Renal pelvis (tissue), 4 donors: Measurements from ENCODE around the gene IQSEC1. TPM values are rescaled to one million over a fixed set of nuclear protein-coding genes. Genes with fewer than 3 reads are reported as not detected.
A peak's percentile ranks its signal among the peaks of the same experiment; 100 is the strongest.

Experiments
- DNase-seq: peaks from one replicate; pipeline ENCODE4 v3.0.0-alpha.2; 2013
- polyA plus RNA-seq, 3 donors: library from polyadenylated mRNA; unstranded; fragments of 120-200 nt; gene quantifications; one replicate each; pipeline ENCODE4 v1.2.1, GENCODE V29; 2013; ENCODE audit not compliant: insufficient read length in 3 of 3

IQSEC1 gene
- polyA plus RNA-seq, 3 donors, result 33.0 to 40.4 (median 35.6) TPM

DNA sequence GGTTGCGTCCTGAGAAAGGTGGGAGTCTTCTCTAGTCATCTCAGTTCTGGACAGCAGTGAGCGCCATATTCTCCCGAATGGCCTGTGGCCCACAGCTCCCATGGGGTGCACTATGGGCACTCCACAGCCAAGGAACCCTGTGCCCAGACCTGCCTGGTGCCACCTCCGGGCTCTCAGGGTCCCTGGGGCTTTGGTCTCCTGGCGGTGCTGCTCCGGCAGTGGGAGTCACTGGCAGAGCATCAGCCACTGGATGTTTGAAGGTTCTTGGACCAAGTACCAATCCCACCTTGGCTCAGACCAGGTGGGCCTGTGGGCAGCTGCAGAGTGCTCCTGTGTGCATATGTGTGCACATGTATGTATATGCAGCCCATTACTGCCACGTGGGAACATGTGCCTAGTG, 163.5 kb downstream of the IQSEC1 start:
- DNase-seq, result no peak

DNA sequence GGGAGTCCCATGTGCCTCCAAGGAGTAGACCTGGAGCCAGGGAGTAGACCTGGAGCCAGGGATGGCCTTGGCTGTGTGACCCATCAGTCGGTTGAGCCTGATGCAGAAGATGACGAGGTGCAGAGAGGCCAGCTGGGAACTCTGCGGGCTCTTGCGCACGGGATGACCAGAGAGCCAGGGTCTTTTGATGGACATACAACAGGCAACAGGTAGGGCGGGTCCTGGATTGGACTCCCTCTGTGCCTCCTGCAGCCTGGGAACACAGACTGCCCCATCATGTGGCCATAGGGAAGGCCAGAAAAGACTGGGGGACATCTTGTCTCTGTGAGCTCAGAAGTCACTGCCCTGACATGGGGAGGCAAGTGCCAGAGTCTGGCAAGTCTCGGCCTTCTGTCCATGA, 164.4 kb downstream of the IQSEC1 start:
- no peak for DNase-seq

DNA sequence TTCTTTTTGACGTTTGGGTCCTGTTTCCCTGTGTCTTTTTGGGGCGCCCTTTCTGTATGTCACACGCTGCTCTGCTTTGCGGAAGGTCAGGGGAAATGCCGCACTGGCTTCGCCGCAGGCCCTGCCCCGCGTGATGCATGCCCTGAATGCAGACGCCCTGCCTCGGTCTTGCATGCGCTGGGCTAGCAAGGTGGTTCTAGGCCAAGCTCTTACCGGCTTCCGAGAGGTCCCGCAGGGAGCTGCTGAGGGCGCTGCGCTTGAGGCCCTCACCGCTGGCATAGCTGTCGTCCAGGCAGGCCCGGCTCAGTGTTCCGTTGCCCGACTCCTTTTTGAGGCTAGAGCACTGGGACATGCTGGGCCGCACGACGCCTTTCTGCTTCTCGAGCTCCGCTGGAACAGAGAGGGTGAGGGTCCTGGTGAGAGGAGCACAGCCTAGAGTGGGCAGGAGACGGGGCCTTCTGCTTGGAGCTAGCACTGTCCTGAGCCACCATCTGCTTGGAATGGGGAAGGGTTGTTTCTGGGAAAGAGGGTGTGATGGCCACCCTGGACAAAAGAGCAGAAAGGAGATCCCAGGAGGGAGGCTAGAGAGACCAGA, 165.0 kb downstream of the IQSEC1 start:
- no peak for DNase-seq

DNA sequence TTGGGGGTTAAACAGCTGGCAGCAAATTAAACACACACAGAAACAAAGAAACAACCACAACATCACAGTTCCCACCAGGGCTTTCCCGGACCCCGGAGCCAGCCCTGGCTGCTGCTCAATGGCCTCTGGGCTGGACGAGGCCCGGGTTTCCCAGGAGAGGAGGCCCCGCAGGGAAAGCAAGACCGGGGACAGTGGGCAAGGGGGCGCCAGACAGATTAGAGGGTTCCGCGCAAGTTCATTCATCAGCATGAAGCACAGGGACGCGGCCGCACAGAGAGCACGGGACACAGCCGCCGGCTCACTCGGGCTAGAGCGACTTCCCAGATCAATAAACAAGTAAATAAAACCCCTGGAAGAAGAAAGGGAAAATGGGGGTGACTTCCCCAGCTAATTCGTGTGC, 165.5 kb downstream of the IQSEC1 start:
- DNase-seq, result no peak

DNA sequence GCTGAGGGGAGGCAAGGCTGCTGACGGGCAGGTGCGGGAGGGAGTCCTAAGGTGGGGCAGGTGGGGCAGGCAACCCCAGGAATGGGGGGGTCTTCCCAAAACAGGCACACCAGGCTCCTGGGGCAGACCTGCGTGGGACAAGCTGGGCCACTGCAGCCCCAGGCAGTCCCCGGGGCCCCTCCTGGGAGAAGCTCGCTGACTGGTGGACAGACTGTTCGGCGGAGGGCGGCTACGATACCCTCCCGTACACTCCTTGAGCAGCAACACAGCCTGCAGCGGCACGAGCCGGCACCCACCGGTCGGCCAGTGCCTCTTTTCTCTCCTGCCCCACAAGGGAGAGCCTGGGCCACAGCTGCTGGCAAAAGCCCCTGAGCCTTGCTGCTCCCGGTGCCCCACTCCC, 165.9 kb downstream of the IQSEC1 start:
- DNase-seq, result no peak

DNA sequence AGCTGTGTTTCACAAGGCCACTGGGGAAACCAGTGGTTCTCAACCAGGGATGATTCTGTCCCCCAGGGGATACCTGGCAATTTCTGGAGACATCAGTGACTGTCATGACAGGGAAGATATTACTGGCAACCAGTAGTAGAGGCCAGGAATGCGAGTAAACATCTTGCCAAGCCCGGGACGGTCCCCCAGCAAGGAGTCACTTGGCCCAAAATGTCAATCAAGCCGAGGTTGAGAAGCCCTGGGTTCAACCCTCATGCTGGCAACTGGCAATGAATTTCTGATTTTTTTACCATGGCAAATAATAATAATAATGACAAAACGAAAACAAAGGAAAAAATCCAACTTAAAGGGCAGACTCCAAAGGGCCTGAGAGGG, 166.3 kb downstream of the IQSEC1 start:
- no peak for DNase-seq

DNA sequence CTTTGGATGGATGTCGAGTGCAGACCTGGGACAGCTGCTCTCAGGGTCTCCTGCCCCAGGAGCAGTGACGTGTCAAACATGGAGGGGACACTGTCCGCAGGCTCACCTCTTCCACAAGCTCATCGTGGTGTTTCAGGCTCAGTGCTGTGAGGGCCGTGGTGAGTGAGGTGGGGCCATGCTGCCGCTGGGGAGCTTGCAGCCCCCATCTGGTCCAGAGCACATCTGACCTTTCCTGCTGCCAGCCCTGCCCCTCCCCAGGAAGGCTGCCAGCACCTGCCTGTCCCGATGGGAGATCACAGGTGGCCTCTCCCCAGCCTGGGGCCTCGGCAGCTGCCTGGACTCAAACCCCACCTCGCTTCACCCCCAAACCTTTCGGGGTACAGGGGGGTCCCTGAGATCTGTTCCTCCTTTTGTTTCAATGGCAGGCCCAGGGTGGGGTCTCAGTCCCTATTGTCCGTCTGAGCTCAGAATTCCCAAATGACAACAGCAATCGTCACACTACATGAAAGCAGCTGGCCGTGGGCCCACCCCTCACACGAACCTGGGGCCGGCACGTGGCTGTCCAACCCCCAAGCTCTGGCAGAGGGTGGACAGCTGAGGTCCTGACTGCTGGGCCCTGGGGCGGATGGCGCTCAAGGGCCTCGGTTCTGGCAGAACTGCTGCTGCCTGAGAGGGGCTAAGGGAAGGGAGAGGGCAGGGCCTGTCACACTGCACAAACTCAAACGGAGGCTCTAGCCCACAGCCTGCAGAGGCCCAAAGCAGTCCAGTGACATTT, 166.9 kb downstream of the IQSEC1 start:
- no peak for DNase-seq

DNA sequence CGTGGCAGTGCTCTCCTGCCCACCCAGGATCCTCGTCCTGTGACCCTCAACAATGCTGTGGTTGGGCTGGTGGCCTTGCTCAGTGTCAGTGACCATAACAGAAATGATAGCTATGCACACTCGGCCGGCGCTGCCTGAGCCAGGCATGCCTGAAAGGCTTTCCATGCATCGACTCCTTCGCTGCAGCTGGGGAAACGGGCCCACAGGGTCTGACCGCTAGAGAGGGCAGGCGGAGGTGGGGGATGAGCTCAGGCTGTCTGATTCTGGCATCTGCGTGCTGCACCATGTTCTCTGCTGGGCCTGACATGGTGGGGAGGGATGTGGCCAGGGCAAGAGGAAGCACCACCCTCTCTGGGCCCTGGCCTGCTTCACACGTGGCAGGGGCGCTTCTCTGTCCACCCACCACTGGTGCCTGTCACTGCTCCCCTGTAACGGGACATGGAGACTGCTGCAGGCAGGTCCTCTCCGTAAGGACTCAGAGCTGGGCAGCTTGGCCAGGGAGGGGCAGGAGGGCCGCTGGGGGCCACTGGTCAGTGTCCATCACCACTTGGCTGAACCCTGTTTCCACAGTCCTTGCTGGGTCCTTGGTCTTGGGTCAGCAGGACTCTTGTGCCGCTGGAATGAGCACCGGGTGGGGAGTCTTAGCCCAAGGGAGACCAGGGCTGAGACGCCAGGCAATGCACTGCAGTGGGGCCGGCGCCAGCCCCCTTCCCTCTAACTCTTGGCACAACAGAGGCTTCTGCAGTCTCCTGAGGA, 167.7 kb downstream of the IQSEC1 start:
- DNase-seq, result peak; percentile 53

DNA sequence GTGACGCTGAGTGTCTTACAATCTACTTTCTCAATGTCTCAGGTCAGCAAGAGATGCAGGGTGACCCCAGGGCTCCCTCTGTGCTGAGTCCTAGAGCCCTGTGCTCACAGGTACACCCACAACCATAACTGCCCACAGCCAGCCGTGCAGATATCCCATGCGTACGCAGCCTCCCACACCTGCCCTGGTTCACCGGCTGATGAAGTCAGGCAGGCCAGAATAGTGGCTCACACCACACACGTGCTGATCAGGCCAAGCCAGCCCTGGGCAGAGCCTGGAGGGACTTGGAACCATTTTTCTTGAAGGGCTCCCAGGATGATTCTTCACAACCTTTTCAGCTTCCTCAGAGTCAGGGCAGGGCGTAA, 168.3 kb downstream of the IQSEC1 start:
- DNase-seq, result peak; percentile 19

DNA sequence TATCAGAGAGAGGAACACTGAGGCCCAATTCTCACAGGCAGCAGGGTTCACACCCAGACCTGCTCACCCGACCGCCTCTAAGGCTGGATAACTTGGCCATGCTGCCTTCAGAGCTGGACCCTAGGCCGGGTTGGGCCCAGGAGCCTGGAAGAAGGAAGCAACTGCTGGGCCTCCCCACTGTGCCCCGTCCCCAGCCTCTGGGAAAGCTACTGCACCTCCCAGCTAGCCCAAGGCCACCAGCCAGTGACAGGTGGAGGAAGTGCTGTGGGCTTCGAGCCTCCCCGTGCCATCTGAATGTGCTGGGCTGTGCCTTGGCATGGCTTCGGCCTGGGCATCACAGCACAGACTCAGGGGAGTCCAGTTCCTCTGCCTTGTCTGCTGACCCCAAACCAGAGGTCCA, 169.3 kb downstream of the IQSEC1 start:
- DNase-seq, result no peak

DNA sequence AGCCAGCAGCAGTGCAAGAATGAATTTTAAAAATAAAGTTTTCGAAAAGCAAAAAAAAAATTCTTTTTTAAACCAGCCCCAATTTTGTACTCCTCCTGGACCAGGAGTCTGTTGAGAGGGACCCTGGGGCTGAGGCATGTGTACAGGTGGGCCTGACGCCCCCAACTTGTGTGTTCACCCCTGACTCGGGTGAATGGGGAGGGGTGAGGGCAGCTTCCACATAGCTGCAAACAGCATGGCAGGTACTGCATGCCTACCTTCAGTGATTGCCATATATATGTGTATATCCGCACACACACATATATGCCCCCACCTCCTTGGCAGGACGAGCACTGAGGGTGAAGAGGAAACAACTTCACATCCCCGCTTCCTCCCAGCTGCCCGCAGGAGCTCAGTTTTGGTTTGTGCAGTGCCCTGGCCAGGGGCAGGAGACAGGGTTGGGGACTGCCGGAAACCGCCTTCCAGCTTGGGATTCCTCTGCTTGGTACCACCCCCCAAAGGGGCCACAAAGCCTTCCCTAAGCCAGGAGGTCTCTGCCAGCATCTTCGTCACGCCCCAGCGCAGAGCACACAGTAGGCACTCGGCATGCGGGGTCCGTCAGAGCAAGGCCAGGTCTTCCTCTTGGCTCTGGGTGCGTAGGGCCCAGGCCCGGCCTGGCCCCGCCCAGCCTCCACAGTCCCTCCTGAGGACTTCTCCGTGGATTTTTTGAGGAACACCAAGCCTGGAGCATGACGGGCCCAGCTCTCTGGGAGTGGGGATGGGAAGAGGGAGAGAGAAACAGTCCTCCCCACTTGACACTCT, 170.0 kb downstream of the IQSEC1 start:
- no peak for DNase-seq

DNA sequence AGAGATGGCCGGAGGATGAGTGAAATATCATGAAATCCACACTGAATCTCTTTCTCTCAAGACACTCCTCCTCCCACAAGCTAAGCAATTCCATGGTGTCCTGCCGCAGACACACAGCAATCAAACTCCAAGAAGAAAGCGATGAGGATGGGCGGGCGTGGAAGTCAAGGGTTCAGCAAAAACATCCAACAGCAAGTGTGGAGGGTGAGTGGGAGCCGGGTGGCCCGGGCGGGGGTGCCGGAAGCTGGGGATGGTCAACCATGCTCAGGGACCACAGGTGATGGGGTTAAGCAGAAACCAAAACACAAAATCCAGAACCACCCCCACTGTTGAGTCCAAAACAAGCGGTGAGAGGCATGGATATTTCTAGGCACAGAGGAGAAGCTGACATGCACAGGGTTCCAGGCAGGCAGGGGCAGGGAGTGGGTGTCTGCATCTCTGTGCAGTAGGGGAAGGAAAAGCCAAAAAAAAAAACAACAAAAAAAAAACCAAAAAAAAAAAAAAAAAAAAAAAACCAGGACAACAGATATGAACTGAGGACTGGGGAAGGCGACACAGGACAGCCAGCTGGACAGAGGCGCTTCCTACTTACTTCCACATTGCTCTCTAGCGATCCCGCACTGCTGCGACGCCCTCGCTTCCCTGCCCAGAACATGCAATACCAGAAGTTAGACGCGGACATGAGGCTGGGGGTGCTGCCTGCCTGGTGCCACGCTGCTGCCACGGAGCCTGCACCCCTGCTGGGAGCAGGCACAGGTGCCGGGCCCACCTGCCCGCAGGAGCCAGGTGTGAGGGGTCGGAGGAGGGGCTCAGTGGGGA, 170.8 kb downstream of the IQSEC1 start:
- no peak for DNase-seq

DNA sequence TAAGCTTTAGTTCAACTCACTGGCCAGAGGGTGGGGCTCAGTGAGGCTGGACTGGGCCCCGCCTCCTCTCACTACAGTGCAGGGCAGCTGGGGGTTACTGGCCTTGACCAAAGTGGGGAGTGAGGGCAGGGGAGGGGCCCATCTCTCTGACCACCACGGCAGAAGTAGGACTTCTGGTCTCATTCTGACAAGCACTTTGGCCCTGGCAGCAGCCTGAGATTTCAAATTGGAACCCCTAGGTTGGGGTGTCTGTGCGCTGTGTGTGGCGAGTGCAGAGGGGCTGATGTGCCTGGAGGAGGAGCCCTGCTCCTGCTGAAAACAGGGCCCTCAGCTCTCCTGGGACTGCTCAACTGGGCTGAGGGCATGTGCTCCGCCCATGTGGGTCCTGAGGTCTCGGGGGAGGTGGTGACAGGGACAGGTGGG, 171.6 kb downstream of the IQSEC1 start:
- no peak for DNase-seq

DNA sequence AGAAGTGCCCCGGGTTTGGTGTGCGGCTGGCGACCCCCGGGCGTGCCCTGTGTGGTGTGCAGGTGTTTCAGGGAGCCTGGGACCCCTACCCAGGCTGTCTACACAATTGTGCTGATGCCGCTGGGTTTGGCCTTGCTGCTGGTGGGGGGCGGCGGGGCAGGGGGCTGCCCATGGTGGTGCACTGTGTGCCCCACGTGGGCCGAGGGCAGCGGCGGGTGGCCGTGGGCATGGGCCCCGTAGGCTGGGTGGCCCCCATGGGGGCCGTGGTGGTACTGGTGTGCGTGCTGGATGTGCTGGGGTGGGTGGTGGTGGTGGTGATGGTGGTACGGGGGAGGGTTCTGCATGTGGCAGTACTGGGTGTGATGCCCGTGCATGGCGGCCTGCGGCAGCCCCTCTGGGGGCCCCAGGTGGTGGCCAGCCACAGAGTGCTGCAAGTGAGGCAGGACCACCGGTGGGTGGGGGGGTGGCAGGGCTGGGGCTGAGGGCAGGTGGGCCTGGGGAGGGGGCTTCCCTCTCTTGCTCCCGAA, 172.3 kb downstream of the IQSEC1 start:
- DNase-seq, result no peak

DNA sequence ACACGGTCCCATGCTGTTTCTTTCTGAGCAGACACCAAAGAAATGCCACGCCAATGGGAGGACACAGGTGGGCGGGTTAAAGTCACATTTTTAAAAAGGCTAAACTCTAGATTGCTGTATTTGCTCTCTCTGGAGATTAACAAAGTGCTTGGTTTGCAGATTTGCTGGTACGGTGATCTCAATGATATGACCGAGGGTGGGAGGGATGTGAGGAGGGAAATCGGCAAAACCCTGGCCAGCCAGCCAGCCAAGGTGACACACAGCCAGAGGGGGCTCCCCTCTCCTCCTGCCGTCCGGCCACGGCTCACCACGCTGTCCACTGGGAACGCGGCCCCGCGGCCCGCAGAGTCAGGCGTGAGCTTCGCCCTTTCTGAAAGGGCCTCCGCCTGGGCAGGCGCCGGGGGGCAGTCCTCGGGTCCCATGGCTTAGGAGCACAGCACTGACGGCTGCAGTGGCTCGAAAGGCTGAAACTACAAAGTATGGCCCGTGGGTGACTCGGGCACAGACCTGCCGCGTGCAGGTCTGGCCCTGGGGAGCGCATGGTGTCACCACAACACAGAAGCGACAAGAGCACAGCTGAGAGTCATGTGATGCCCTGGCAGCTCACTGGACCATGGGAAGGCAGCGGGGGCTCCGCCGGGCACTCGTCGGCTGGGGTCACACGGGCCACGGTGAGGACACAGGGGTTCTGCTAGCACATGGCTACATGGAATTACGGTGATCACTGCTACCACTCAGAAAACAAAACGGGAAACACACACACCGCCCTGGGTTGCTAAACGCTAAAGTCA, 174.1 kb downstream of the IQSEC1 start:
- no peak for DNase-seq

DNA sequence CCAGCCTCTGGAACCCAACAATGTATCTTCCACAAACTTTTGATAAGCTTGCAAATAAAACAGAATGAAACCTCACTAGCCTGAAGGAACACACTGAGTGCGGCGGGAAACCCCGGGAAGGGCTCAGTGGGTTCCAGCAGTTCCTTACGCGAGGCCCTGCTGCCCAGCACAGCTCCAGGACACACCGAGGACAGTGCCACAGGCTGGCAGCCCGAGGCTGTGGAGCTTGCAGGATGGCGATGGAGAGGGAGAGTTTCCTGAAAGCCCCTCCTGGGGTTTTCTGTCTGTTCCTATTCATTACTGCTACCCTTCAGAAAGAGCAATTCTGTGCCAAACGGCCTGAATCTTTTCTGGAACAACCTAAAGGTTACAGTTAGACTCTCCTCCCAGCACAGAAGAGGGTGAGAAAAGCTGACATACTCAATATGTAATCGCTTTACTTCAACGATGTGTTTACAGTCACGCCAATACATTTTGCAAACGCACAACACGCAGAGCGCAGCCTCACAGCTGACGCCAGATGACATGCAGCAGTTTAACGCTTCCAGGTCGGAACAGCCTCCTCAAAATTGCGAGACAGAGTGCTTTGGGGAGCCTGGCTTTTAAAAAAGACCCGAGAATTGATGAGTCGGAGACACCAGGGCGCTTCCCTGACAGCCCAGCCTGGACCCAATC, 174.8 kb downstream of the IQSEC1 start:
- DNase-seq, result no peak

DNA sequence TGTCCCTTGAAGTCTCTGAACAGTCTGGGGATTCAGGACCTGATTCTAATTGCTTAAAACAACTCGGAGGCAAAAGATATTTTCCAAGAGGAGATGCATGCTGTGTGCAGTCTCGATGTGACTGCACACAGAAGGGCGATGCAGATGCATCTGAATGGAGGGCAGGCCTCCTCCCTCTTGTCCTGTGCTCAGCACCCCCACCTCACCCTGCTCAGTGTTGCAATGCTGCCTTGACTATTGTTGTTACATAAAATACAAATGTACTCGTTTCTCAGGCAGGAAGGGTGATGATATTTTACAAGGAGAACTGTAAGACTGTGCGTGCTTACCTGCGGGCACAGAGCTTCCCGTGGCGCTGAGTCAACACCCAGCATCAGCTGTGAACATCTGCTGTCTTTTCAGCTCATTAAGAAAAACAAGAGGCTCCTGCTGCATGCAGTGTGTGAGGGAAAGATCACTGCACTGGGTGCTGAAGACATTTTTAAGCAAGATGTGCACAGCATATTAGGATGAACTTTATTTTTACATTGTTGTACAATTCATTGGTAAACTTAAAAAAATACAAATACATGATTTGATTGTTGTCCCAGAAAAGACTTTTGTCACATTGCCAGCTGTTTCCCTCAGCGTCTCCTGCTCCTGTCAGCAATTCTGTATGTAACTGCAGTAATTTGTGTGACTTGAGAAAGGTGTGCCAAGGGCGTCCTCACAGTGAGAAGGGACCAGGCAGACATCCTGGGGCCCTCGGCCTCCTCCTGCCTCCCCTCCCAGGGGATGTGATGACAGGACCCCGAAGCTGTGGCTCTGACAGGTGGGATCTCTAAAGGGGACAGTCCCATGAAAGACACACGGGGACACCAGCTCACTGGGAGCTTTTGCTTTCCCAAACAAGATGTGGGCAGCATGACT, 175.6 kb downstream of the IQSEC1 start:
- DNase-seq, result no peak
